Suprapubic skin (tissue), 4 donors: Measurements from ENCODE around the gene PSMC3.

Experiments used
- CTCF ChIP-seq, 2 donors: fragments of 200-600 bp in 1 of 2; fragments of 450-650 bp in 1 of 2; sonication (generic) in 1 of 2; IDR thresholded peaks; one replicate each; pipeline ENCODE4 v1.5.1; 2016 to 2019; ENCODE audit warnings: antibody characterized with exemption in 2 of 2, mild to moderate bottlenecking in 1 of 2, moderate library complexity in 1 of 2
- EP300 ChIP-seq: sonication (generic); formaldehyde crosslinking; IDR thresholded peaks from one replicate; pipeline ENCODE4 v1.6.1; 2017; ENCODE audit warnings: antibody characterized with exemption
- POLR2A ChIP-seq, 2 donors: fragments of 450-650 bp; IDR thresholded peaks; one replicate each; pipeline ENCODE4 v1.6.1; 2017; ENCODE audit warnings: antibody characterized with exemption in 2 of 2, mild to moderate bottlenecking in 2 of 2, moderate library complexity in 2 of 2
- POLR2AphosphoS5 ChIP-seq, 3 donors: sonication (generic); formaldehyde crosslinking; IDR thresholded peaks; one replicate each; pipeline ENCODE4 v1.6.1; 2017; ENCODE audit warnings: antibody characterized with exemption in 3 of 3

GRCh38 chr11:47389577-47390421 is 36.4 kb downstream of the PSMC3 start:
- no peak for TF ChIP-seq CTCF (IDR thresholded peaks at IDR 0.05)
- TF ChIP-seq POLR2AphosphoS5 (IDR thresholded peaks at IDR 0.05) = no peak
- TF ChIP-seq EP300 = no peak
- no peak for TF ChIP-seq POLR2A (IDR thresholded peaks at IDR 0.05)
